Neutrophil (primary cell): ENCODE results near the gene RNF182.

Experiments used
- H3K27ac ChIP-seq: fragments of 200-600 bp; sonication (generic); 2 replicates; pipeline ENCODE4 v1.5.1; 2016; ENCODE audit warnings: mild to moderate bottlenecking, moderate library complexity
- H3K27me3 ChIP-seq: fragments of 200-600 bp; sonication (generic); 2 replicates; pipeline ENCODE4 v1.6.0; 2016; ENCODE audit warnings: mild to moderate bottlenecking
- H3K36me3 ChIP-seq: fragments of 200-600 bp; sonication (generic); 2 replicates; pipeline ENCODE4 v1.5.1; 2017
- H3K4me1 ChIP-seq, 2 experiments: fragments of 200-600 bp in 1 of 2; sonication (generic) in 1 of 2; 1 replicate in 1 of 2; 2 replicates in 1 of 2; pipeline versions ENCODE4 v1.5.1 to v1.6.1; 2013 to 2016; ENCODE audit warnings: low read depth in 1 of 2, low read length in 1 of 2, mild to moderate bottlenecking in 1 of 2, moderate library complexity in 1 of 2; ENCODE audit not compliant: control insufficient read depth in 1 of 2, insufficient read depth in 1 of 2
- H3K4me3 ChIP-seq, 2 experiments: fragments of 200-600 bp in 1 of 2; sonication (generic) in 1 of 2; 1 replicate in 1 of 2; 2 replicates in 1 of 2; pipeline ENCODE4 v1.5.1; 2013 to 2016; ENCODE audit warnings: low read depth in 1 of 2, low read length in 1 of 2, mild to moderate bottlenecking in 1 of 2, moderate library complexity in 1 of 2
- H3K9me3 ChIP-seq: fragments of 200-600 bp; sonication (generic); 2 replicates; pipeline ENCODE4 v1.5.1; 2016
- CTCF ChIP-seq: fragments of 200-600 bp; sonication (generic); IDR thresholded peaks from 2 replicates; pipeline ENCODE4 v1.5.1; 2016; ENCODE audit warnings: antibody characterized with exemption

Gene RNF182

GRCh38 chr6:13919861-13920260 lies 4.9 kb upstream of the RNF182 start:
- Histone ChIP-seq H3K9me3 (no peaks in the 10 kb centered on the region), H3K27me3 (peaks cover 80% of the 10 kb centered on the region), H3K27ac (no peak overlapping the region), H3K4me1 (peaks cover 6 to 7% of the 10 kb centered on the region in 2 experiments), H3K36me3 (no peaks in the 10 kb centered on the region), H3K4me3 (no peak overlapping the region)
- no peak for TF ChIP-seq CTCF

GRCh38 chr6:13920552-13920951 lies 4.2 kb upstream of the RNF182 start:
- H3K9me3 ChIP-seq = no peaks in the 10 kb centered on the region
- no peak overlapping the region for H3K4me3 ChIP-seq
- H3K27ac ChIP-seq = no peak overlapping the region
- H3K27me3 ChIP-seq = peaks cover 84% of the 10 kb centered on the region
- no peaks in the 10 kb centered on the region for H3K36me3 ChIP-seq
- TF ChIP-seq CTCF = no peak
- H3K4me1 ChIP-seq = peaks cover 11 to 13% of the 10 kb centered on the region in 2 experiments

GRCh38 chr6:13922750-13923149 lies 2.0 kb upstream of the RNF182 start:
- Histone ChIP-seq H3K4me1 (peaks cover 12 to 14% of the 10 kb centered on the region in 2 experiments), H3K4me3 (no peak overlapping the region), H3K27ac (no peak overlapping the region), H3K9me3 (no peaks in the 10 kb centered on the region), H3K36me3 (no peaks in the 10 kb centered on the region), H3K27me3 (peaks cover 98% of the 10 kb centered on the region)
- no peak for TF ChIP-seq CTCF

GRCh38 chr6:13923527-13924145 lies 1.1 kb upstream of the RNF182 start:
- TF ChIP-seq CTCF = no peak
- H3K27ac ChIP-seq = no peak overlapping the region
- H3K27me3 ChIP-seq = peaks cover 100% of the 10 kb centered on the region
- no peak overlapping the region for H3K4me3 ChIP-seq
- H3K4me1 ChIP-seq = peaks cover 12 to 14% of the 10 kb centered on the region in 2 experiments
- no peaks in the 10 kb centered on the region for H3K9me3 ChIP-seq
- no peaks in the 10 kb centered on the region for H3K36me3 ChIP-seq

- peaks cover 12 to 14% of the 10 kb centered on the region in 2 experiments for H3K4me1 ChIP-seq
- no peaks in the 10 kb centered on the region for H3K9me3 ChIP-seq
- H3K27me3 ChIP-seq = peaks cover 100% of the 10 kb centered on the region
- H3K4me3 ChIP-seq = no peak overlapping the region
- no peak overlapping the region for H3K27ac ChIP-seq
- TF ChIP-seq CTCF = no peak
- no peaks in the 10 kb centered on the region for H3K36me3 ChIP-seq
Observed at GRCh38 chr6:13924146-13924948, 405 bp upstream of the RNF182 start.
